Activated naive CD4-positive, alpha-beta T cell treated with anti-CD3 and anti-CD28 coated beads, Interleukin-2, amount 50 U/mL, for 72 hours (primary cell): ENCODE measurements around the gene PGM5. TPM values are rescaled to one million over a fixed set of nuclear protein-coding genes. Genes with fewer than 3 reads are reported as not detected.

Experiments
- ATAC-seq, 2 donors: fragments of 150-1000 bp; cut with Tn5 transposase; 2 replicates each; pipeline ENCODE4 v1.10.0; 2021; ENCODE audit warnings: mild to moderate bottlenecking in 2 of 2, moderate library complexity in 2 of 2
- DNase-seq, 2 donors: peaks; one replicate each; pipeline ENCODE4 v3.0.0; 2021 to 2022; ENCODE audit warnings: low spot score in 2 of 2
- H3K27ac Mint-ChIP-seq, 2 donors: one replicate each; pipeline ENCODE4 v1.8.0; 2022; ENCODE audit warnings: mild to moderate bottlenecking in 2 of 2, mixed read lengths in 2 of 2
- H3K36me3 Mint-ChIP-seq, 2 donors: one replicate each; pipeline ENCODE4 v1.8.0; 2022; ENCODE audit warnings: mixed read lengths in 2 of 2
- H3K9me3 Mint-ChIP-seq, 2 donors: one replicate each; pipeline ENCODE4 v1.8.0; 2022; ENCODE audit warnings: mixed read lengths in 2 of 2
- total RNA-seq, 2 donors: library from RNA; stranded (reverse); gene quantifications; one replicate each; pipeline ENCODE4 v1.2.3, GENCODE V29; 2022

The PGM5 gene
- total RNA-seq, 2 donors from 2014 or later = not detected

- Mint-ChIP-seq H3K27ac (no peak overlapping the region), H3K36me3 (no peaks in the 10 kb centered on the region), H3K9me3 (no peaks in the 10 kb centered on the region)
- DNase-seq (no peak), ATAC-seq (no peak)
Measured at GRCh38 chr9:68458918-68459317, 102.5 kb downstream of the PGM5 start.

DNA sequence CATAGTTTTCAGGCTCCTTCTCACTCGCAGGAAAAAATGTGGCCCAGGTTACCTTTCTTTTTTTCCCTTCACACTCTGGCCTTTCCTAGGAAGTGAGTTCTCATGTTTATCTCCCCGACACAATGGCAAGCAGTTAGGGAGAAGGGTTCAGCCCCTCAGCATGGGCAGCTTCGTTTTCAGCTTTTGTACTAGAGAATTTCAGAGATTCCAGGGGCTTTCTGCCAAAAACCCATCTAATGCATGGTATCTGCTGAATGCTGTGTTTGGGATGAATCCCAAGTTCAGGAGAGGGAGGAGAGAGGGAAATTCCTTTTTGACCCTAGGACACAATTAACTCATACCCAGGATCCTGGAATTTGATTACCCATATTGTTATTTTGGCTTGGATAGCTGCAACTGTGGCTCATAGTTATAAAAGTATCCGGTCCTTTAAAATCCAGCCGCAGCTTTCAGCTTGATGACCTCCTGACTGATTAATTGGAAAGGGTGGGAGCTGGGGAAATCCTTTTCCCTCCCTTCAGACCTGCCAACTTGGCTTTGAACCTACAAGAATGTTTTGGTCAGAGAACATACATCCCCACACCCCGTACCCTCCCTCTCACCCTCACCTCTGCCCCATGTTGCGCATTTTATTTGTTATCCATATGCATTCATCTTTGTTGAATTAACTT lies 105.8 kb downstream of the PGM5 start:
- Mint-ChIP-seq H3K9me3 (no peaks in the 10 kb centered on the region), H3K27ac (no peak overlapping the region), H3K36me3 (no peaks in the 10 kb centered on the region)
- ATAC-seq (no peak), DNase-seq (no peak)

- no peaks in the 10 kb centered on the region for H3K36me3 Mint-ChIP-seq
- H3K27ac Mint-ChIP-seq = no peak overlapping the region
- no peaks in the 10 kb centered on the region for H3K9me3 Mint-ChIP-seq
- ATAC-seq (no peak), DNase-seq (no peak)
Measured at GRCh38 chr9:68470067-68470466, 113.7 kb downstream of the PGM5 start.

GRCh38 chr9:68470634-68471033 lies 114.2 kb downstream of the PGM5 start:
- H3K9me3 Mint-ChIP-seq = no peaks in the 10 kb centered on the region
- H3K27ac Mint-ChIP-seq = no peak overlapping the region
- ATAC-seq (no peak), DNase-seq (no peak)
- no peaks in the 10 kb centered on the region for H3K36me3 Mint-ChIP-seq

- no peak overlapping the region for H3K27ac Mint-ChIP-seq
- ATAC-seq (no peak), DNase-seq (no peak)
- H3K36me3 Mint-ChIP-seq = no peaks in the 10 kb centered on the region
- H3K9me3 Mint-ChIP-seq = no peaks in the 10 kb centered on the region
Measured at GRCh38 chr9:68472119-68472518, 115.7 kb downstream of the PGM5 start.

DNA sequence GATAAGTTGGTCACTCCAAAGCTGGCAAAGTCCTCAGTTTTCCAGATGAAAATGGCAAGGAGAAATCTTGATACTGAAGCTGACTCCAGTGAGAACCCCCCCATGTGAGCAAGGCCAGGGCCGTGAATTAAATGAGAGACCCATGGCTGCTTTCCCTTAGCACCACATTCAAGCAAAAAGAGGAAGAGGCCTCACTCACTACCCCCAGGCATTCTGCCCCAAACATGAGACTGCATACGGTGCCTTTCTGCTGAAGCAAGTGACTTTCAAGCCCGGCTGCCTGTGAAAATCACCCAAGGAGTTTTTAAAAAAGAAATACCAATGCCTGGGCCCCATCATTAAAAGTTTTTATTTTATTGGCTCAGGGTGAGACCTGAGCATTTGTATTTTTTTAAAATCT lies 117.4 kb downstream of the PGM5 start:
- no peak for ATAC-seq
- no peaks in the 10 kb centered on the region for H3K9me3 Mint-ChIP-seq
- no peak overlapping the region for H3K27ac Mint-ChIP-seq
- DNase-seq = no peak
- no peaks in the 10 kb centered on the region for H3K36me3 Mint-ChIP-seq

GRCh38 chr9:68476422-68476821 lies 120.0 kb downstream of the PGM5 start:
- H3K27ac Mint-ChIP-seq = no peak overlapping the region
- no peaks in the 10 kb centered on the region for H3K36me3 Mint-ChIP-seq
- H3K9me3 Mint-ChIP-seq = no peaks in the 10 kb centered on the region
- DNase-seq (no peak), ATAC-seq (no peak)

GRCh38 chr9:68476847-68477246 lies 120.4 kb downstream of the PGM5 start:
- no peak overlapping the region for H3K27ac Mint-ChIP-seq
- H3K36me3 Mint-ChIP-seq = no peaks in the 10 kb centered on the region
- H3K9me3 Mint-ChIP-seq = no peaks in the 10 kb centered on the region
- DNase-seq (no peak), ATAC-seq (no peak)

DNA sequence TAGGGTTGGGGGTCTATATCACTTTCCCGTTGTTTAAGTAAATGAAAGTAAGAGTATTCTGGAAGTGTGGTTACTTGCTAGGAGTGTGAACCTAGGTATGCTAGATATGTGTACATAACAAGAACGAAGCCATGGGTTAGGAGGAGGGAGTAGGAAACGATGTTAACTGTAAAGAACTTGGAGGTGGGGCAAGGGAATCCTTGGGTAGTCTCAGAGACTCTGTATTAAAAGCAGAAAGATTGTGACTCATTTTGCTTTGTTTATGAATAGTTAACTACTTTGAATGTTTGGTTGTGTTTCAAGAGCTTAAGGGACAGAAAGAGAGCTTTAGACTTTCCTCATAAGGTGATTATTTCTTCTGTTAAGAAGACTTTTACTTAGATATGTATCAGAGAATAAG lies 124.4 kb downstream of the PGM5 start:
- Mint-ChIP-seq H3K27ac (no peak overlapping the region), H3K36me3 (peaks cover 0 to 6% of the 10 kb centered on the region in 2 donors), H3K9me3 (peaks cover 0 to 9% of the 10 kb centered on the region in 2 donors)
- ATAC-seq (no peak), DNase-seq (no peak)

GRCh38 chr9:68482548-68482947 lies 126.1 kb downstream of the PGM5 start:
- Mint-ChIP-seq H3K27ac (no peak overlapping the region), H3K36me3 (peaks cover 0 to 6% of the 10 kb centered on the region in 2 donors), H3K9me3 (peaks cover 4 to 9% of the 10 kb centered on the region in 2 donors)
- DNase-seq = no peak
- ATAC-seq = no peak

DNA sequence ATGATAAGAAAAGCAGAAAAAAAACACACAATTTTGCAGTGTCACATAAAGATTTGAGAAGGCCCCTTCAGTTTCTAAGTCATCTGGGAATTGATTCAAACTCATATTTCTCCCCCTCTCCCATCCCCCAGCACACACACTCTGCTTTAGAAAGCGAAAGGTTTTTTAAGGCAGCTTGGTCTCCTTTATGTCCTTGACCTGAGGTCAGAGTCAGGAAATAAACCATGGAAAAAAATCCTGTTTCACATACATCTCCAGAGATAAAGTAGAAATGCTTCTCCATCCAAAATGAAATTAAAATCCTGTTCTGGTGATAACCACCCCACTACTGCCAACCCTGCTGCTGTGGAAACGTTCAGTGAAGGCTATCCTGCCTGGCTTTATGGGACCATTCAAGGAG lies 131.7 kb downstream of the PGM5 start:
- Mint-ChIP-seq H3K9me3 (peaks cover 4 to 7% of the 10 kb centered on the region in 2 donors), H3K27ac (no peak overlapping the region), H3K36me3 (peaks cover 0 to 6% of the 10 kb centered on the region in 2 donors)
- ATAC-seq (no peak), DNase-seq (no peak)

- ATAC-seq (no peak), DNase-seq (no peak)
- Mint-ChIP-seq H3K27ac (no peak overlapping the region), H3K36me3 (no peaks in the 10 kb centered on the region), H3K9me3 (peaks cover 0 to 4% of the 10 kb centered on the region in 2 donors)
Measured at GRCh38 chr9:68489646-68490045, 133.2 kb downstream of the PGM5 start.

DNA sequence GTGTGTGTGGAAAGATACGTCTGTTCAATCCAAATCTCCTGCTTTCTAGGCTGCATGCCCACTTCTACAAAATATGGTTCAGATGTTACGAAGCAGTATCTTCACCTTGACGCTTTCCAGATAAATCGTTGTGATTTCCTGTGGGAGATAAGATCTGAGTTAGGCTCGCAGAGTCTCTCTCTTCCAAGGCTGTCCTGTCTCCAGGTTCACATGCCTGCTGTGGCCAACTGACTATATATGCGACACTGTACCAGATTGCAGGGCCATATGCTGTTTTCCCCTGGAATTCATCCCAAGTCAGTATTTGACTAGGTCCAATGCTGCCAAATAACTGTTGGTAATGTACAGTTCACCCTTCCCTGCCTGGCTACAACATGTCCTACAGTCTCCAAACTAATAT lies 136.4 kb downstream of the PGM5 start:
- H3K27ac Mint-ChIP-seq = no peak overlapping the region
- no peak for ATAC-seq
- no peaks in the 10 kb centered on the region for H3K9me3 Mint-ChIP-seq
- no peaks in the 10 kb centered on the region for H3K36me3 Mint-ChIP-seq
- no peak for DNase-seq

GRCh38 chr9:68493541-68493940 lies 137.1 kb downstream of the PGM5 start:
- no peaks in the 10 kb centered on the region for H3K36me3 Mint-ChIP-seq
- DNase-seq = no peak
- H3K9me3 Mint-ChIP-seq = no peaks in the 10 kb centered on the region
- ATAC-seq = no peak
- no peak overlapping the region for H3K27ac Mint-ChIP-seq

DNA sequence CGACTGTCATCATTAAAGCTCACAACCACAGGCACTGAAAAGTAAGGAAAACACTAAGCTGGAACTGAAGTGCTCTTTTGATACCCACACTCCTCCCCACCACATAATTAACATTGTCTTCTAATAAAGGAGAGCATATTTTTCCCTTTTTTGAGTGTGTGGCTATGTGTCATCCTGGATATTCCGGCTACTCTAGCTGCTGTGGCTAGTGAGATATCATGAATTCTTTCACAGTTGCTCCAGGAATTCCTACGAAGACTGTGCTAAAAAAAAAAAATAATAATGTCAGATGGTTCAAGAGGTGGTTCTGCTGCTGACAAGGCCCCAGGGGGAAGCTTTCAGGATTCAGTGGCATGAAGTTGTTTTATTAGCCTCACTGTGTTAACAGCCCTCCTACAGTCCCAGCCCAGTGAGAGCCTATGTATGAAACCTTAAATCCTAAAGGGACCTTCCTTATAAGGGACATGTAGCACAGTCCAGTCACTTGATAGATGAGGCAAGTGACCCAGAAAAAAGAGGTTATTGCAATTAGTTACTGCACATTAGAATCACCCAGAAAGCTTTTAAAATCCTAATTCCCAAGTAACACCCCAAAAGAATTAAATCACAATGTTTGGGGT lies 137.7 kb downstream of the PGM5 start:
- ATAC-seq (no peak), DNase-seq (no peak)
- H3K9me3 Mint-ChIP-seq = no peaks in the 10 kb centered on the region
- H3K36me3 Mint-ChIP-seq = no peaks in the 10 kb centered on the region
- H3K27ac Mint-ChIP-seq = no peak overlapping the region

- DNase-seq (no peak), ATAC-seq (no peak)
- no peak overlapping the region for H3K27ac Mint-ChIP-seq
- no peaks in the 10 kb centered on the region for H3K9me3 Mint-ChIP-seq
- no peaks in the 10 kb centered on the region for H3K36me3 Mint-ChIP-seq
Measured at GRCh38 chr9:68495247-68495646, 138.8 kb downstream of the PGM5 start.

DNA sequence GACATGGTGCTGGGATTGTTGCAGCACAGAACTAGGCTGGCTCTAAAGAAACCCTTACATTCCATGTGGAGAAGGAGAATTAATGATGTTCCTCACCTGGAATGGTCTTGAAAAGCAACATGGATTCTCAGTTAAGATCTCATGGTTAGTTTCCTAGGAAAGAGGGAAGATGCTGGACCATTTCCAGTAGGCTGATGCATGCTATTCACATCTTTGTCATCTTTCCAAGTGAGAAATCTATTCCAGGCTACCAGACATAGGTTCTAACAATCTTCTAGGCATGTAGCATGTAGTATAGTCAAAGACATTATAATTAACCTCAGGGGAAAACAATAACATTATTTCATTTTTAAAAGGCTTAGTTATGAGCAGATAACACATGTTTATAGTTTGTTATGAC lies 139.9 kb downstream of the PGM5 start:
- ATAC-seq (no peak), DNase-seq (no peak)
- no peak overlapping the region for H3K27ac Mint-ChIP-seq
- H3K9me3 Mint-ChIP-seq = no peaks in the 10 kb centered on the region
- no peaks in the 10 kb centered on the region for H3K36me3 Mint-ChIP-seq

DNA sequence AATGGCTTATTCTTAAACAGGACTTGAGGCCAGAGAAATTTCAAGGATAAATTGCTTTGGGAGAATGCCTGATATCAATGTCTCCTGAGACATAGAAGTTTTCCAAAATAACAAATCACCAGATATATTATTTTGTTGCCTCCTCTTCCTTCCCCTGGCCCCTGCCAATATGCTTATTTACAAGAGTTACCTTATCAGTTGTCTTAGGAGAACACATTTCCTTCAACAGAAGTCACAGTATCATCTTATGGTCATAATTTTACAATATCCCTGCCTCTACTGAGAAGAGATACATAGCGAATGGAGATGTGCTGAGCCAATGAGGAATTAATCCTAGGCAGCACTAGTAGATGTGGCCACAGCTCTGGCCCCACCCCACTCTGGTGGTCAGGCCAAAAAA lies 141.2 kb downstream of the PGM5 start:
- no peak for ATAC-seq

More for the DNA sequence above, 141.2 kb downstream of the PGM5 start:
- no peak overlapping the region for H3K27ac Mint-ChIP-seq
- DNase-seq = no peak
- no peaks in the 10 kb centered on the region for H3K9me3 Mint-ChIP-seq
- H3K36me3 Mint-ChIP-seq = no peaks in the 10 kb centered on the region
